Body of pancreas (tissue), 4 donors: ENCODE measurements around the gene ITGA8.

Source experiments
- POLR2A ChIP-seq, 3 donors: fragments of 450-650 bp; IDR thresholded peaks; one replicate each; pipeline ENCODE4 v1.6.1; 2016; ENCODE audit warnings: antibody characterized with exemption in 3 of 3, mild to moderate bottlenecking in 2 of 3
- TF ChIP-seq, protein P1 (sequence below), 7 experiments: fragments of 450-650 bp in 4 of 7; fragments of 200-600 bp in 3 of 7; sonication (generic) in 3 of 7; IDR thresholded peaks; one replicate each; pipeline ENCODE4 v1.5.1; 2016 to 2019; ENCODE audit warnings: antibody characterized with exemption in 7 of 7

- TF ChIP-seq, protein P1, sequence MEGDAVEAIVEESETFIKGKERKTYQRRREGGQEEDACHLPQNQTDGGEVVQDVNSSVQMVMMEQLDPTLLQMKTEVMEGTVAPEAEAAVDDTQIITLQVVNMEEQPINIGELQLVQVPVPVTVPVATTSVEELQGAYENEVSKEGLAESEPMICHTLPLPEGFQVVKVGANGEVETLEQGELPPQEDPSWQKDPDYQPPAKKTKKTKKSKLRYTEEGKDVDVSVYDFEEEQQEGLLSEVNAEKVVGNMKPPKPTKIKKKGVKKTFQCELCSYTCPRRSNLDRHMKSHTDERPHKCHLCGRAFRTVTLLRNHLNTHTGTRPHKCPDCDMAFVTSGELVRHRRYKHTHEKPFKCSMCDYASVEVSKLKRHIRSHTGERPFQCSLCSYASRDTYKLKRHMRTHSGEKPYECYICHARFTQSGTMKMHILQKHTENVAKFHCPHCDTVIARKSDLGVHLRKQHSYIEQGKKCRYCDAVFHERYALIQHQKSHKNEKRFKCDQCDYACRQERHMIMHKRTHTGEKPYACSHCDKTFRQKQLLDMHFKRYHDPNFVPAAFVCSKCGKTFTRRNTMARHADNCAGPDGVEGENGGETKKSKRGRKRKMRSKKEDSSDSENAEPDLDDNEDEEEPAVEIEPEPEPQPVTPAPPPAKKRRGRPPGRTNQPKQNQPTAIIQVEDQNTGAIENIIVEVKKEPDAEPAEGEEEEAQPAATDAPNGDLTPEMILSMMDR (IDR thresholded peaks at IDR 0.05) = no peak
- no peak for TF ChIP-seq POLR2A (IDR thresholded peaks at IDR 0.05)
Observed at GRCh38 chr10:15571575-15571974, 148.1 kb downstream of the ITGA8 start.
